Activated T-helper 2 cell treated with anti-CD3 and anti-CD28 coated beads, Interferon-gamma antibody, Interleukin-2, Interleukin-4, amounts not matched to agents 10 μg/mL and 5 μg/mL and 100 μg/mL, durations not matched to agents 14 hours and 24 hours and 36 hours (primary cell): ENCODE measurements around the gene ANGPTL8. TPM values are rescaled to one million over a fixed set of nuclear protein-coding genes. Genes with fewer than 3 reads are reported as not detected.

Source experiments
- DNase-seq: peaks from one replicate; pipeline ENCODE4 v3.0.0; 2021; ENCODE audit warnings: low spot score
- H3K27ac Mint-ChIP-seq: one replicate; pipeline ENCODE4 v1.8.0; 2021; ENCODE audit warnings: mixed read lengths
- H3K27me3 Mint-ChIP-seq: one replicate; pipeline ENCODE4 v1.8.0; 2021; ENCODE audit warnings: low read depth, mixed read lengths
- H3K36me3 Mint-ChIP-seq: one replicate; pipeline ENCODE4 v1.8.0; 2021; ENCODE audit warnings: low read depth, mixed read lengths
- H3K4me1 Mint-ChIP-seq: one replicate; pipeline ENCODE4 v1.8.0; 2021; ENCODE audit warnings: low read depth, mixed read lengths
- H3K4me3 Mint-ChIP-seq: one replicate; pipeline ENCODE4 v1.8.0; 2021; ENCODE audit warnings: low read depth, mild to moderate bottlenecking, moderate library complexity, mixed read lengths
- H3K9me3 Mint-ChIP-seq: one replicate; pipeline ENCODE4 v1.8.0; 2021; ENCODE audit warnings: mixed read lengths
- intact Hi-C: fragments of 100-400 bp; cut with micrococcal nuclease; formaldehyde crosslinking; loops from one replicate; pipeline ENCODE4 v1.15.1; 2023
- total RNA-seq: library from RNA; stranded (reverse); gene quantifications from 2 replicates; pipeline ENCODE4 v1.2.3, GENCODE V29; 2022

Gene ANGPTL8
- total RNA-seq, 1 donor from 2014 or later = not detected

- Mint-ChIP-seq H3K27me3 (peaks cover 36% of the 10 kb centered on the region), H3K4me3 (no peak overlapping the region), H3K9me3 (no peaks in the 10 kb centered on the region), H3K27ac (no peak overlapping the region), H3K36me3 (no peaks in the 10 kb centered on the region), H3K4me1 (peaks cover 9% of the 10 kb centered on the region)
- DNase-seq = no peak
- intact Hi-C loops = no loop called here
These were observed 45.1 kb downstream of the ANGPTL8 start for GRCh38 chr19:11284515-11284914.

- H3K4me1 Mint-ChIP-seq = peaks cover 4% of the 10 kb centered on the region
- no peaks in the 10 kb centered on the region for H3K36me3 Mint-ChIP-seq
- intact Hi-C loops = no loop called here
- H3K27ac Mint-ChIP-seq = no peak overlapping the region
- no peak for DNase-seq
- no peaks in the 10 kb centered on the region for H3K9me3 Mint-ChIP-seq
- no peak overlapping the region for H3K4me3 Mint-ChIP-seq
- peaks cover 33% of the 10 kb centered on the region for H3K27me3 Mint-ChIP-seq
These were observed 47.0 kb downstream of the ANGPTL8 start for GRCh38 chr19:11286312-11286974.

- no peaks in the 10 kb centered on the region for H3K36me3 Mint-ChIP-seq
- intact Hi-C loops = no loop called here
- peaks cover 5% of the 10 kb centered on the region for H3K4me1 Mint-ChIP-seq
- H3K4me3 Mint-ChIP-seq = no peak overlapping the region
- DNase-seq = no peak
- peaks cover 25% of the 10 kb centered on the region for H3K27me3 Mint-ChIP-seq
- H3K27ac Mint-ChIP-seq = no peak overlapping the region
- no peaks in the 10 kb centered on the region for H3K9me3 Mint-ChIP-seq
These were observed 48.9 kb downstream of the ANGPTL8 start for GRCh38 chr19:11288349-11288748.

- no peak for DNase-seq
- H3K36me3 Mint-ChIP-seq = no peaks in the 10 kb centered on the region
- no peak overlapping the region for H3K4me3 Mint-ChIP-seq
- H3K27ac Mint-ChIP-seq = no peak overlapping the region
- peaks cover 13% of the 10 kb centered on the region for H3K4me1 Mint-ChIP-seq
- intact Hi-C loops = loop anchor here (5.0 to 10.0 kb wide), 2 partner anchors 85 to 157 kb away; partner anchors contain the start of gene SWSAP1
- H3K9me3 Mint-ChIP-seq = no peaks in the 10 kb centered on the region
- H3K27me3 Mint-ChIP-seq = peaks cover 24% of the 10 kb centered on the region
These were observed 50.8 kb downstream of the ANGPTL8 start for GRCh38 chr19:11290256-11290655.

- H3K27ac Mint-ChIP-seq = no peak overlapping the region
- H3K9me3 Mint-ChIP-seq = no peaks in the 10 kb centered on the region
- no peak overlapping the region for H3K4me3 Mint-ChIP-seq
- DNase-seq = no peak
- intact Hi-C loops = loop anchor here (5.0 to 10.0 kb wide), 2 partner anchors 83 to 156 kb away; partner anchors contain the start of gene SWSAP1
- peaks cover 28% of the 10 kb centered on the region for H3K27me3 Mint-ChIP-seq
- peaks cover 13% of the 10 kb centered on the region for H3K4me1 Mint-ChIP-seq
- no peaks in the 10 kb centered on the region for H3K36me3 Mint-ChIP-seq
These were observed 52.0 kb downstream of the ANGPTL8 start for GRCh38 chr19:11291415-11291814.

Other genes starting within 250 kb of the ANGPTL8 start
- gene LDLR, start 150.2 kb upstream of the ANGPTL8 start, total RNA-seq = 138 and 140 TPM in 2 replicates
- gene SPC24, start 83.8 kb upstream of the ANGPTL8 start, total RNA-seq = 38.3 and 38.8 TPM in 2 replicates
- gene KANK2, start 42.1 kb upstream of the ANGPTL8 start, total RNA-seq = 5.9 and 6.5 TPM in 2 replicates
- gene DOCK6, start 22.9 kb downstream of the ANGPTL8 start, total RNA-seq = 3.9 and 5.3 TPM in 2 replicates
- gene TSPAN16, start 56.5 kb downstream of the ANGPTL8 start, total RNA-seq = not detected in 2 replicates
- 9.3 and 11.6 TPM in 2 replicates for gene RAB3D, start 100.0 kb downstream of the ANGPTL8 start, total RNA-seq
- gene TMEM205, start 106.6 kb downstream of the ANGPTL8 start, total RNA-seq = 34.0 and 34.9 TPM in 2 replicates
- gene CCDC159, start 106.9 kb downstream of the ANGPTL8 start, total RNA-seq = 14.6 and 16.3 TPM in 2 replicates
- gene PLPPR2, start 115.8 kb downstream of the ANGPTL8 start, total RNA-seq = 2.6 and 3.4 TPM in 2 replicates
- 2.6 and 2.8 TPM in 2 replicates for gene SWSAP1, start 135.0 kb downstream of the ANGPTL8 start, total RNA-seq
- 10.3 TPM in 2 replicates for gene EPOR, start 144.7 kb downstream of the ANGPTL8 start, total RNA-seq
- gene RGL3, start 179.7 kb downstream of the ANGPTL8 start, total RNA-seq = not detected in 2 replicates
- gene ODAD3, start 195.5 kb downstream of the ANGPTL8 start, total RNA-seq = 0.37 TPM in 1 of 2 replicates, not detected in the other
- gene PRKCSH, start 196.0 kb downstream of the ANGPTL8 start, total RNA-seq = 282 and 298 TPM in 2 replicates
- 0.84 TPM in 1 of 2 replicates, not detected in the other for gene ELAVL3, start 241.4 kb downstream of the ANGPTL8 start, total RNA-seq